GM21737 (cell line): ENCODE data around the gene FUT9.

ENCODE experiments used
- ATAC-seq: cut with Tn5 transposase; IDR thresholded peaks from one replicate; pipeline ENCODE4 v1.9.1; 2021; ENCODE audit warnings: mild to moderate bottlenecking, moderate library complexity; ENCODE audit not compliant: unreplicated experiment

The FUT9 gene

DNA sequence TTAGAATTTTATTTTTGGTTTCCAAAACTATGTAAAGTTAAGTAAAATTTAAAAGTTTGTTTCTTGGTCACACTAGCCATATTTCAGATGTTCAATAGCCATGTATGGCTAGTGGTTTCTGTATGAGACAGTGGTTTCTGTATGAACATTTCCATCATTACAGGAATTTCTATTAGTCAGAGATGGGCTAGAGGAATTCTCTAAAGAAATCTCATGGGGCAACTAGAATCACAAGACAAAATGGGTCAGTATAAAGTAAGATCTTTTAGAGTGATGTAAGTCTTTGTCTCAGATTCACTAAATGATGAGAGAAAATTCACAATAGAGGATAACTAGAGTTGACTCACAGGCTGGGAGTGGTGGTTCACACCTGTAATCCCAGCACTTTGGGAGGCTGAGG, 149.0 kb downstream of the FUT9 start:
- ATAC-seq, result no peak

GRCh38 chr6:96171112-96171511, 155.3 kb downstream of the FUT9 start:
- no peak for ATAC-seq

DNA sequence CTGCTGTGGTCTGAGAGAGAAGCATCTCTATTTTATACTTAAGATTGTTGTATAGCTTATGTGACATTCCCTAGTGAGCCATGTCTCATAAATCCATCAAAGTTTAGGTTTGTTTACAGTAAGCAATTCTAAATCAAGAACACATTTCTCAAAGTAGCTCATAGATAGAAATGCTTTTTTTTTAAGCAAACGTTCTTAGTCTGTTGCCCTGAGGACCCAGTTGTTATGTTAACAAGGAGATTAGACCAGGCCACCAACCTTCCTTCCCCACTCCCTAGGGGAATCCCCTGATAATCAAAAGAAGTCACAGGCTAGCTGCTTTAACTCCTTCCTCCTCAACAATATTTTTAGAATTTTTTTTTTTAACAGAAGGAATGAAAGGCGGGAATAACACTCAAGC, 169.0 kb downstream of the FUT9 start:
- ATAC-seq, result no peak

- no peak for ATAC-seq
Observed at GRCh38 chr6:96186094-96186493, 170.3 kb downstream of the FUT9 start.

GRCh38 chr6:96186516-96187195, 170.9 kb downstream of the FUT9 start:
- ATAC-seq, result no peak

DNA sequence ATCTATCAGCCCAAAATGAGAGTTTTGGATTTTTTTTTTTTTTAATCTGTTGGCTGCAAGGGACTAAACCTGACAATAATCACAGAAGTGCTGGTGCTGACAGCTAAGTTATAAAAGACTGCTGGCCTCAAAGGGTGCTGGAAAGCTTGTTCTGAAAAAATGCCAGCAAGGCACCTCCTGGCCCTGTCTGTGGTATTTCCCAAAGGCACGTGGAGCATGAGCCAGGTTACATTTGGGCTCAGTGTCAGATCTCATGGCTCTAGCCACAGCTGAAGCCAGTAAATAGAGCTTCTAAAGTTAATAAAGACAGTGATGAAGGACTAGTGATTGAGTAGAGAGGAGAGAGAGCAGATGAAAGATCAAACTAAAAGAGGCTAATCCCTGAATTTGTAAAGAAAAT, 178.9 kb downstream of the FUT9 start:
- ATAC-seq, result no peak

GRCh38 chr6:96195272-96195671, 179.5 kb downstream of the FUT9 start:
- no peak for ATAC-seq

DNA sequence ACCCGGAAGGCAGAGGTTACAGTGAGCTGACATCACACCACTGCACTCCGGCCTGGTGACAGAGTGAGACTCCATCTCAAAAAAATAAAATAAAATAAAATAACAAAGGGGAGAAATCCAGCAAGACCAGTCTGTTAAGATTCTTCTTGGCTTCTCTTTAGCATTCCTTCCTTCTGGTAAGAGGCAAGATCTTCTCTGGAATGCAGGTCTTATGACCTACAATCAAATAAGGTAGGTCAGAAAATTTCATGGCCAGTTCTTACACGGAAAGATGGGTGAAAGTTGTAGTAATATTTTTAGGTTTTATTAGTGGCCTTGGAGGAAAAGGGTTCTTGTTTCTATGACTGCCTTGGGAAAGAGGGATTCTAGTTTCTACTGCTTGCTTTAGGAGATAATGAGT, 180.9 kb downstream of the FUT9 start:
- no peak for ATAC-seq

GRCh38 chr6:96197241-96197640, 181.5 kb downstream of the FUT9 start:
- ATAC-seq, result no peak

DNA sequence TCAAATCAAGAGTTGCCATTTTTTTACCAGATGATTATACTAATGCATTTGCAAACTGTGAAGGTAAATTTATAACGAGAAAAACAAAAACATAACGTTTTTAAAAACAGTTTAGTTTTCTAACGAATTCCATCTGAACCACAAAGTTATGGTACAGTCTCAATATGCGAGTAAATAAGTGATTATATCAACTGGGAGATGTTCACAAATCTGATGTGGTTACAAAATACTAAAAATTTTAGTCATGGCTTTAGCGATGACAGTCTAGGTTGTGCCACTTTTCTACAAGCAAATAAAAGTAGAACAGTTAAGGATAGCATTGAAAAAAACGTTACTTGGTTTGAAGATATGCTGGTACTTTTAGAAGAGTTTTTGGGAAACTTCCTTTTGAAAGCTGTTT, 186.8 kb downstream of the FUT9 start:
- no peak for ATAC-seq

GRCh38 chr6:96211341-96211740, 195.6 kb downstream of the FUT9 start:
- no peak for ATAC-seq

GRCh38 chr6:96212066-96212465, 196.3 kb downstream of the FUT9 start:
- ATAC-seq, result no peak

- no peak for ATAC-seq
Observed at GRCh38 chr6:96213784-96214183, 198.0 kb downstream of the FUT9 start.

DNA sequence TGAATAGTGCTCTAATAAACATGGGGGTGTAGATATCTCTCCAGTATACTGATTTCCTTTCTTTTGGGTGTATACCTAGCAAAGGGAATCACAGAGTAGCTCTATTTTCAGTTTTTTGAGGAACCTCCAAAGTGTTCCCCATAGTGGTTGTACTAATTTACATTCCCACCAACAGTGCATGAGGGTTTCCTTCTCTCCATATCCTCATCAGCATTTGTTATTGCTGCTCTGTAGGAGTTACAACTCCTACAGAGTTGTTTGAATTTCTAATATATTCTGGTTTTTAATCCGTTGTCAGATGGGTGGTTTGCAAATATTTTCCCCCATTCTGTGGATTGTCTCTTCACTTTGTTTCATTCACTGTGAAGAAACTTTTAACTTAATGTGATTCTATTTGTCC, 207.9 kb downstream of the FUT9 start:
- ATAC-seq, result no peak

- ATAC-seq, result no peak
Observed at GRCh38 chr6:96227135-96227534, 211.4 kb downstream of the FUT9 start.

- no peak for ATAC-seq
Observed at GRCh38 chr6:96234444-96234843, 218.7 kb downstream of the FUT9 start.

DNA sequence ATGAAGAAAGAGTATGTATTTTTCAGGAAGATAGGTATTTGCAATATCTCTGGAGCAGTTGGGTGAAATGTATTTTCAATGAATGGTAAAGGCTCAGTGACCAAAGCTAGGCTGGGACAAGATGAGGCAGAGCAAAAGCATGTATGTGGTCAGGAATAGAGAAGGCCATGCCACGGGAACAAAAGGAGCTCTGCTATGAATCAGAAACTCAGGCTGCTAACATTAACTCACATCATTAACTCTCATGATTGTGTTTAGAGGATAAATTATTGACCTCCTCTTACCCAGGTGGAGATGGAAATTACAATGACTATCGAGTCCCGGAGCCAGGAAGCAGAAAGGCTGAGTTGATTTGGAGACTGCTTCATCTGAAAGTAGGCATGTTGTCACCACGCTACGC, 220.2 kb downstream of the FUT9 start:
- ATAC-seq, result no peak

DNA sequence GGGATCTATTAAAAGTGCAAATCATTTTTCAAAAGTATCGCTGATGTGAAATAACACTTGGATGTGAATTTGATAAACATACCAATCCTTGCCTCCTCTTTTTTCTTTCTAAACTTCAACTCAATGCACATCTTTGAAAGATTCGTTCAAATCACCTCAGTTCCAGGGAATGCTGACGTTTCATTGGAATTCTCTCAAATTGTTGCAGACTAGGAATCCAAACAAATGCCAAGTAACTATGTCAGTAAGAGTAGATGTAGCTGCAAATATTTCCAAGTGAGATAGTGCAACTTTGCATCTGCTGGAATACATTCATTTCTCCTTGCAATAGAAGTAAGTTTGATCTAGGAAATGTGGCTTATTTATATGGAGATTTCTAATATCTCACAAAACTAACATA, 220.7 kb downstream of the FUT9 start:
- ATAC-seq, result no peak

- ATAC-seq, result no peak
Observed at GRCh38 chr6:96237638-96238347, 222.0 kb downstream of the FUT9 start.

DNA sequence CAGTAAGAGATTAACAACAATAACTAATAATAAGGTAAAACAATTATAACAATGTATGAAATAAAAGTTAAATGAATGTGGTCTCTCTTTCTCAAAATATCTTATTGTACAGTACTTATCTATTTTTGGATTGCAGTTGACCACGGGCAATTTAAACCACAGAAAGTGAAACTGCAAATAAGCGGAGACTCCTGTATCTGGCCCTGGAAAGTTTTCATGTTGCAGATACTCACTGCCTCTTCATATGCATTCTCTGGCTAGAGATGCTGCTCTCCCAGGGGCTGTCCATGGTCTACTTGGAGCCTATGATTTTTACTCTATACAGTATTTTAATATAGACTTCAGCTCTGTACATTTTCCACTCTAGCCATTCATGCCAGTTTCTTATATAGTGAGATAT, 230.8 kb downstream of the FUT9 start:
- no peak for ATAC-seq

GRCh38 chr6:96249755-96250154, 234.0 kb downstream of the FUT9 start:
- no peak for ATAC-seq

GRCh38 chr6:96257751-96258150, 242.0 kb downstream of the FUT9 start:
- no peak for ATAC-seq
